ENCODE results near the gene PLXNA2.

The PLXNA2 gene

GRCh38 chr1:208178091-208178529, 66.1 kb downstream of the PLXNA2 start:
- TF ChIP-seq, protein P1, sequence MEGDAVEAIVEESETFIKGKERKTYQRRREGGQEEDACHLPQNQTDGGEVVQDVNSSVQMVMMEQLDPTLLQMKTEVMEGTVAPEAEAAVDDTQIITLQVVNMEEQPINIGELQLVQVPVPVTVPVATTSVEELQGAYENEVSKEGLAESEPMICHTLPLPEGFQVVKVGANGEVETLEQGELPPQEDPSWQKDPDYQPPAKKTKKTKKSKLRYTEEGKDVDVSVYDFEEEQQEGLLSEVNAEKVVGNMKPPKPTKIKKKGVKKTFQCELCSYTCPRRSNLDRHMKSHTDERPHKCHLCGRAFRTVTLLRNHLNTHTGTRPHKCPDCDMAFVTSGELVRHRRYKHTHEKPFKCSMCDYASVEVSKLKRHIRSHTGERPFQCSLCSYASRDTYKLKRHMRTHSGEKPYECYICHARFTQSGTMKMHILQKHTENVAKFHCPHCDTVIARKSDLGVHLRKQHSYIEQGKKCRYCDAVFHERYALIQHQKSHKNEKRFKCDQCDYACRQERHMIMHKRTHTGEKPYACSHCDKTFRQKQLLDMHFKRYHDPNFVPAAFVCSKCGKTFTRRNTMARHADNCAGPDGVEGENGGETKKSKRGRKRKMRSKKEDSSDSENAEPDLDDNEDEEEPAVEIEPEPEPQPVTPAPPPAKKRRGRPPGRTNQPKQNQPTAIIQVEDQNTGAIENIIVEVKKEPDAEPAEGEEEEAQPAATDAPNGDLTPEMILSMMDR (IDR thresholded peaks at IDR 0.05; ENCODE audit: low read depth, low read length, missing control alignments), result no peak
- no peak for DNase-seq (ENCODE audit: extremely low read depth, low read depth)
- H3K4me3 ChIP-seq (replicated peaks; ENCODE audit: low read depth, low read length), result no peak overlapping the region

GRCh38 chr1:208177656-208178055, 66.5 kb downstream of the PLXNA2 start:
- no peak for DNase-seq (ENCODE audit: extremely low read depth, low read depth)
- no peak overlapping the region for H3K4me3 ChIP-seq (replicated peaks; ENCODE audit: low read depth, low read length)
- TF ChIP-seq, protein P1 (IDR thresholded peaks at IDR 0.05; ENCODE audit: low read depth, low read length, missing control alignments), result no peak

GRCh38 chr1:208176649-208177048, 67.5 kb downstream of the PLXNA2 start:
- TF ChIP-seq, protein P1 (IDR thresholded peaks at IDR 0.05; ENCODE audit: low read depth, low read length, missing control alignments), result no peak
- no peak overlapping the region for H3K4me3 ChIP-seq (replicated peaks; ENCODE audit: low read depth, low read length)
- DNase-seq (ENCODE audit: extremely low read depth, low read depth), result no peak

DNA sequence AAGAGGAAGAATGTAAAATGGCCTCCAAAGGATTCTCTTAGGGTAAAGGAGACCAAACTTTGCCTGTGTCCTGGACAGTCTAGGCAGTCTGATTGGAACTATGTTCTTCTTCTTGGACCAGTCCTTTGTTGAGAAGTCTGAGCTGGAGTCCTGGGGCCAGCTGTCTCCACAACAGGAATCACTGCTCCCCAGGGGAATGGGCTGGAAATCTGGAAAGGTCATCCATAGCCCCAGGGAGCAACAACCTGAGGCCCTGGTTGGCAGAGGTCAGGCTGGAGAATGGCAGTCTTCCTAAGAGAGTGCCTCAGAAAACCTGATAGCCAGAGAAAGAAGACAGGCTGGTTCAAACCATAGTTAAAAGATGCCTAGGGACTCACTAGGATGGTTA, 68.7 kb downstream of the PLXNA2 start:
- H3K4me3 ChIP-seq (replicated peaks; ENCODE audit: low read depth, low read length), result no peak overlapping the region
- TF ChIP-seq, protein P1 (IDR thresholded peaks at IDR 0.05; ENCODE audit: low read depth, low read length, missing control alignments), result no peak
- DNase-seq (ENCODE audit: extremely low read depth, low read depth), result no peak

DNA sequence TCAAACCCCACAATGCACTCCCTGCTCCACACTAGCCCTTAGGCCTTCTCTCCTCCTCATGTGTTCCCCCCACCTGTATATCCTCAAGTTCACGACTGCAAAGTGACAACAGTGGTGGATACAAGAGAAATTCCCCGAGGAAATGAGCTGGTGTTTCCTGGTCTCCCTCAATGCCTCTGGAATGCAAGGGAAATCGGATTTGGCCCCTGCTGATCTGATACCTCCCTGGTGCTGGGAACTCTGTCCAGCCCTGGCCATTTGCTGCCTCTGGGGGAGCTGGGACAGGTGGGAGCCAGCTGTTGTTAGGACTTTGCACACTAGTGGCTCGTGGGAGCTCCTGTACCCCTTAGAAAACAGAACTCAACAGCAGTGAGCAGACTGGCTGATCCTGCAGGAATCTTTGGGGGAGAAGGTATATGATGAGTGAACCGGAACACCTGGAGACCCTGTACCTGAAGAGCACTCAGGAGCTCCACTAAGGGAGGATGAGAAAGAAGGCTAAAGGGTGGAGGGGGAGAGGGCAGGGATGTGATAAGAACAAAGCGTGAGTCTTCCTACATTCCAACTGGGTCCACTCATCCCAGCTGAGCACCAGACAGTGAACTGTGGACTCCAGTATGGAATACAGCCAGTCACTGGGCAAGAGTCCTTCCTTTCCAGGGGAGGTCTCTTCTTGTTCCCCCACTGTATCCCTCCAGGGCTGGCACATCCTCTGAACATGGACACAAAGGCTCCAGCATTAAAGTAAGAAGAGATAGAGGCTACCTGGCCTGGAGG, 69.3 kb downstream of the PLXNA2 start:
- H3K4me3 ChIP-seq (replicated peaks; ENCODE audit: low read depth, low read length), result no peak overlapping the region
- TF ChIP-seq, protein P1 (IDR thresholded peaks at IDR 0.05; ENCODE audit: low read depth, low read length, missing control alignments), result no peak
- no peak for DNase-seq (ENCODE audit: extremely low read depth, low read depth)

DNA sequence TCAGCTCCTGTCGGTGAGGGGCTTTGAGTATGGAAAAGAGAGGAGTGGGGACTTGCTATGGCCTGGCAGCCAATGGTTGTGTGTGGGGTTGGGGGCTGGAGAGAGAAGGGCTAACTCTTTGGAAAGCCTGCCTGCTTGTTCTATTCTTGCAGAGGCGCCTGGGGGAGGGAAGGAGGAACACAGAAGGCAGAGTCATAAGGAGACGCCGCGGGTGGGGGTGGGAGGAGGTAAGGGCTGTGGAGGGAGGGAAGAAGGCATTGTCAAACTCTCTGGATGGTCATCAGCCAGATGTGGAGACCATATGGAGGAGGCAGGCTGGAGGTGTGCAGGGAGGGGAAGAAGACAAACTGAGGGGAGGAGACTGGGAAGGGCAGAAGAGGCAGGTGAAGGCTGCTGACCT, 70.0 kb downstream of the PLXNA2 start:
- TF ChIP-seq, protein P1 (IDR thresholded peaks at IDR 0.05; ENCODE audit: low read depth, low read length, missing control alignments), result no peak
- DNase-seq (ENCODE audit: extremely low read depth, low read depth), result no peak
- H3K4me3 ChIP-seq (replicated peaks; ENCODE audit: low read depth, low read length), result no peak overlapping the region

Data from HFF-Myc (cell line).